HCT116 (cell line): ENCODE results near the gene TRIM9. TPM values are rescaled to one million over a fixed set of nuclear protein-coding genes. Genes with fewer than 3 reads are reported as not detected.

Experiments used
- ATAC-seq: fragments of 200-7000 bp; cut with Tn5 transposase; 2 replicates; pipeline ENCODE4 v1.9.1; 2020; ENCODE audit warnings: mild to moderate bottlenecking, moderate library complexity
- BruUV-seq: library from RNA; stranded (reverse); fragments of 400-500 nt; replicated peaks from 2 replicates; lab custom pipeline; 2021; lab: Mats Ljungman, UMichigan
- CTCF ChIA-PET: fragments of 300-600 bp; sonication (Branson Sonifier 250); formaldehyde crosslinking; loops from one replicate; lab custom pipeline; 2021; ENCODE audit warnings: antibody characterized with exemption; lab: Charles Lee
- POLR2A ChIA-PET: fragments of 300-600, 350-600 bp; sonication (Branson Sonifier 250); formaldehyde crosslinking; loops from one replicate; lab custom pipeline; 2021; ENCODE audit warnings: antibody characterized with exemption; lab: Charles Lee
- RAD21 ChIA-PET, 2 experiments: fragments of 300-600 bp; sonication (Branson Sonifier 250); formaldehyde crosslinking; loops; one replicate each; lab custom pipeline; 2023; ENCODE audit warnings: low total read pairs in 2 of 2; ENCODE audit not compliant: uncharacterized antibody in 2 of 2, unreplicated experiment in 2 of 2, low non-redundant PET in 1 of 2; lab: Charles Lee
- DNase-seq: peaks from one replicate; pipeline ENCODE4 v3.0.0-alpha.2; 2010; ENCODE audit warnings: low read depth, low spot score
- H2AFZ ChIP-seq: fragments of 200-600 bp; shearing (Covaris generic), sonication (generic); 2 replicates; pipeline ENCODE4 v1.6.1; 2017; ENCODE audit warnings: low read depth, mixed run types, mixed read lengths, antibody characterized with exemption, low read length; ENCODE audit not compliant: poor library complexity, severe bottlenecking
- H3K27ac ChIP-seq: 2 replicates; pipeline ENCODE4 v1.5.1; 2012; ENCODE audit warnings: low read depth, low read length
- H3K27me3 ChIP-seq: fragments of 200-600 bp; sonication (generic); 2 replicates; pipeline ENCODE4 v1.6.1; 2016; ENCODE audit warnings: mixed run types, low read length, mixed read lengths; ENCODE audit not compliant: insufficient read depth
- H3K36me3 ChIP-seq, 2 experiments: fragments of 200-500 bp in 1 of 2; fragments of 200-600 bp in 1 of 2; sonication (Bioruptor generic) in 1 of 2; sonication (generic) in 1 of 2; 2 replicates each; pipeline versions ENCODE4 v1.5.1 to v1.6.1; 2014 to 2016; ENCODE audit warnings: low read length in 2 of 2, inconsistent platforms in 1 of 2, mixed read lengths in 1 of 2, mixed run types in 1 of 2; ENCODE audit not compliant: insufficient read depth in 2 of 2, control insufficient read depth in 1 of 2
- H3K4me1 ChIP-seq, 2 experiments: fragments of 200-600 bp in 1 of 2; sonication (generic) in 1 of 2; 2 replicates each; pipeline versions ENCODE4 v1.5.1 to v1.6.1; 2012 to 2017; ENCODE audit warnings: low read length in 2 of 2, inconsistent platforms in 1 of 2, mild to moderate bottlenecking in 1 of 2, mixed read lengths in 1 of 2, mixed run types in 1 of 2, moderate library complexity in 1 of 2; ENCODE audit not compliant: insufficient read depth in 2 of 2, control insufficient read depth in 1 of 2
- H3K4me2 ChIP-seq: fragments of 200-600 bp; sonication (generic); 2 replicates; pipeline ENCODE4 v1.6.1; 2017; ENCODE audit warnings: mixed run types, low read length, mixed read lengths
- H3K4me3 ChIP-seq, 2 experiments: fragments of 200-600 bp in 1 of 2; sonication (generic) in 1 of 2; replicated peaks in 1 of 2; 2 replicates each; pipeline ENCODE4 v1.5.1; 2011 to 2016; ENCODE audit warnings: low read length in 2 of 2, control low read depth in 1 of 2, low read depth in 1 of 2, mild to moderate bottlenecking in 1 of 2, mixed read lengths in 1 of 2, mixed run types in 1 of 2
- H3K79me2 ChIP-seq: fragments of 200-600 bp; sonication (generic); 2 replicates; pipeline ENCODE4 v1.6.1; 2017; ENCODE audit warnings: mild to moderate bottlenecking, mixed run types, low read length, moderate library complexity, mixed read lengths; ENCODE audit not compliant: insufficient read depth
- H3K9ac ChIP-seq: fragments of 200-600 bp; sonication (generic); 2 replicates; pipeline ENCODE4 v1.6.1; 2016; ENCODE audit warnings: low read length, mixed read lengths
- H3K9me2 ChIP-seq: fragments of 200-600 bp; sonication (generic), shearing (Covaris generic); 2 replicates; pipeline ENCODE4 v1.6.1; 2017; ENCODE audit warnings: mixed run types, mild to moderate bottlenecking, moderate library complexity; ENCODE audit not compliant: insufficient read depth
- H3K9me3 ChIP-seq, 2 experiments: fragments of 200-500 bp in 1 of 2; fragments of 200-600 bp in 1 of 2; sonication (Bioruptor generic) in 1 of 2; sonication (generic) in 1 of 2; 2 replicates each; pipeline ENCODE4 v1.6.1; 2014 to 2017; ENCODE audit warnings: low read length in 2 of 2, mixed read lengths in 2 of 2, inconsistent platforms in 1 of 2, low read depth in 1 of 2, mild to moderate bottlenecking in 1 of 2, mixed run types in 1 of 2, moderate library complexity in 1 of 2; ENCODE audit not compliant: control insufficient read depth in 1 of 2, insufficient read depth in 1 of 2
- H4K20me1 ChIP-seq: fragments of 200-600 bp; sonication (generic), shearing (Covaris generic); 2 replicates; pipeline ENCODE4 v1.6.1; 2017; ENCODE audit warnings: mixed run types, mild to moderate bottlenecking, moderate library complexity; ENCODE audit not compliant: insufficient read depth
- CBX3 ChIP-seq: IDR thresholded peaks from 2 replicates; pipeline ENCODE4 v1.6.1; 2012; ENCODE audit warnings: low read depth
- EGR1 ChIP-seq: IDR thresholded peaks from 2 replicates; pipeline ENCODE4 v1.6.1; 2012; ENCODE audit warnings: low read depth
- EZH2 ChIP-seq: fragments of 200-600 bp; sonication (generic); IDR thresholded peaks from 2 replicates; pipeline ENCODE4 v1.6.1; 2017; ENCODE audit warnings: antibody characterized with exemption, mixed run types
- FOSL1 ChIP-seq: IDR thresholded peaks from 2 replicates; pipeline ENCODE4 v1.6.1; 2012; ENCODE audit warnings: low read depth
- JUND ChIP-seq: IDR thresholded peaks from 2 replicates; pipeline ENCODE4 v1.6.1; 2012
- SRF ChIP-seq: IDR thresholded peaks from 2 replicates; pipeline ENCODE4 v1.6.1; 2012; ENCODE audit warnings: low read depth
- TCF7L2 ChIP-seq: IDR thresholded peaks from 2 replicates; pipeline ENCODE4 v1.7.0; 2011; ENCODE audit warnings: borderline replicate concordance, inconsistent platforms; ENCODE audit not compliant: insufficient read depth, insufficient read length; ENCODE audit errors: extremely low read depth
- ZFX ChIP-seq: fragments of 450-650 bp; IDR thresholded peaks from 2 replicates; pipeline ENCODE4 v1.6.1; 2017
- intact Hi-C: fragments of 100-400 bp; cut with micrococcal nuclease; formaldehyde crosslinking; loops from 2 replicates; pipeline ENCODE4 v1.10.0; 2022
- total RNA-seq: library from RNA; stranded (reverse); gene quantifications from one replicate; pipeline ENCODE4 v1.2.1, GENCODE V29; 2021; ENCODE audit not compliant: unreplicated experiment
- TF ChIP-seq, protein P1 (sequence below), 3 experiments: fragments of 200-600 bp in 1 of 3; sonication (generic) in 1 of 3; IDR thresholded peaks in 2 of 3; conservative IDR thresholded peaks in 1 of 3; 2 replicates each; pipeline ENCODE4 v1.5.1; 2012 to 2017; ENCODE audit warnings: low read depth in 2 of 3, low read length in 2 of 3, antibody characterized with exemption in 1 of 3, borderline replicate concordance in 1 of 3, control low read depth in 1 of 3, mild to moderate bottlenecking in 1 of 3, mixed read lengths in 1 of 3, mixed run types in 1 of 3, moderate library complexity in 1 of 3; ENCODE audit not compliant: insufficient read depth in 1 of 3
- TF ChIP-seq, protein P2 (sequence below): IDR thresholded peaks from 2 replicates; pipeline ENCODE4 v1.6.1; 2012

TRIM9 gene
- total RNA-seq, 1 experiment from 2014 or later: 4.6 TPM

GRCh38 chr14:50935126-50936015 is 159.5 kb downstream of the TRIM9 start:
- POLR2A ChIA-PET: interaction anchor here (0.5 kb wide), 1 partner anchor 750 kb away, joined by 3 read pairs; no protein-coding TSS in a partner anchor
- DNase-seq: no peak
- CTCF ChIA-PET: no interaction called here

GRCh38 chr14:50932592-50933495 is 162.1 kb downstream of the TRIM9 start:
- RAD21 ChIA-PET: no interaction called here
- Histone ChIP-seq H3K27ac (no peak overlapping the region), H3K4me3 (no peak overlapping the region), H3K36me3 (peaks cover 55 to 68% of the 10 kb centered on the region in 2 experiments), H3K79me2 (peaks cover 39% of the 10 kb centered on the region), H3K9me2 (no peaks in the 10 kb centered on the region), H4K20me1 (0 out of 2 replicates have a peak, but pooled peaks cover 3% of the 10 kb centered on the region), H3K4me2 (no peak overlapping the region), H3K9ac (no peak overlapping the region), H2AFZ (no peak overlapping the region), H3K4me1 (no peaks in the 10 kb centered on the region; a peak in 1 of 4 replicates), H3K9me3 (no peaks in the 10 kb centered on the region), H3K27me3 (no peaks in the 10 kb centered on the region)
- ATAC-seq: no peak
- no peak for DNase-seq
- BruUV-seq: no TSS peak
- intact Hi-C loops: no loop called here
- CTCF ChIA-PET: no interaction called here
- POLR2A ChIA-PET: interaction anchor here (1.6 kb wide), 1 partner anchor 11 kb away, joined by 11 read pairs; the partner anchor contains the start of gene PYGL
- no peak for TF ChIP-seq FOSL1
- TF ChIP-seq TCF7L2: no peak
- TF ChIP-seq, protein P1, sequence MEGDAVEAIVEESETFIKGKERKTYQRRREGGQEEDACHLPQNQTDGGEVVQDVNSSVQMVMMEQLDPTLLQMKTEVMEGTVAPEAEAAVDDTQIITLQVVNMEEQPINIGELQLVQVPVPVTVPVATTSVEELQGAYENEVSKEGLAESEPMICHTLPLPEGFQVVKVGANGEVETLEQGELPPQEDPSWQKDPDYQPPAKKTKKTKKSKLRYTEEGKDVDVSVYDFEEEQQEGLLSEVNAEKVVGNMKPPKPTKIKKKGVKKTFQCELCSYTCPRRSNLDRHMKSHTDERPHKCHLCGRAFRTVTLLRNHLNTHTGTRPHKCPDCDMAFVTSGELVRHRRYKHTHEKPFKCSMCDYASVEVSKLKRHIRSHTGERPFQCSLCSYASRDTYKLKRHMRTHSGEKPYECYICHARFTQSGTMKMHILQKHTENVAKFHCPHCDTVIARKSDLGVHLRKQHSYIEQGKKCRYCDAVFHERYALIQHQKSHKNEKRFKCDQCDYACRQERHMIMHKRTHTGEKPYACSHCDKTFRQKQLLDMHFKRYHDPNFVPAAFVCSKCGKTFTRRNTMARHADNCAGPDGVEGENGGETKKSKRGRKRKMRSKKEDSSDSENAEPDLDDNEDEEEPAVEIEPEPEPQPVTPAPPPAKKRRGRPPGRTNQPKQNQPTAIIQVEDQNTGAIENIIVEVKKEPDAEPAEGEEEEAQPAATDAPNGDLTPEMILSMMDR (IDR thresholded peaks at IDR 0.05 in 2 of 3, conservative IDR thresholded peaks at IDR 0.05 in 1 of 3; ENCODE audit: borderline replicate concordance in 1 of 3, insufficient read depth in 1 of 3, low read depth in 2 of 3, low read length in 2 of 3): no peak
- no peak for TF ChIP-seq EGR1
- TF ChIP-seq ZFX: no peak
- TF ChIP-seq CBX3: no peak
- no peak for TF ChIP-seq SRF
- TF ChIP-seq EZH2: no peak

More at GRCh38 chr14:50935126-50936015, 159.5 kb downstream of the TRIM9 start:
- Histone ChIP-seq H3K36me3 (peaks cover 45 to 65% of the 10 kb centered on the region in 2 experiments), H3K27ac (no peak overlapping the region), H3K4me1 (no peaks in the 10 kb centered on the region; a peak in 1 of 4 replicates), H3K27me3 (no peaks in the 10 kb centered on the region), H3K9me2 (no peaks in the 10 kb centered on the region), H2AFZ (no peak overlapping the region), H4K20me1 (peaks cover 9% of the 10 kb centered on the region; the same call in 1 of the 2 replicates), H3K9me3 (no peaks in the 10 kb centered on the region), H3K4me2 (no peak overlapping the region), H3K79me2 (peaks cover 63% of the 10 kb centered on the region), H3K4me3 (no peak overlapping the region), H3K9ac (no peak overlapping the region)
- intact Hi-C loops: no loop called here
- BruUV-seq: no TSS peak
- RAD21 ChIA-PET: no interaction called here
- no peak for ATAC-seq
- TF ChIP-seq FOSL1 (no peak), JUND (no peak), TCF7L2 (no peak)
- TF ChIP-seq, protein P2, sequence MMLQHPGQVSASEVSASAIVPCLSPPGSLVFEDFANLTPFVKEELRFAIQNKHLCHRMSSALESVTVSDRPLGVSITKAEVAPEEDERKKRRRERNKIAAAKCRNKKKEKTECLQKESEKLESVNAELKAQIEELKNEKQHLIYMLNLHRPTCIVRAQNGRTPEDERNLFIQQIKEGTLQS: no peak
